Measurements from ENCODE around the gene JAZF1. TPM values are rescaled to one million over a fixed set of nuclear protein-coding genes. Genes with fewer than 3 reads are reported as not detected.

Gene JAZF1
- total and polyA plus RNA-seq, 9 of the 15 experiments (the other 6 are each of a cell fraction or from before 2014, with no cell fraction given), result 0.04 to 0.64 (median 0.11) TPM; not detected in 3

- TF ChIP-seq RBFOX2 (IDR thresholded peaks at IDR 0.05; ENCODE audit: low read depth, low read length) (no peak), ELF4 (CRISPR knock-in tag; IDR thresholded peaks at IDR 0.05) (no peak), GABPB1 (CRISPR knock-in tag; IDR thresholded peaks at IDR 0.05) (no peak), HNRNPL (IDR thresholded peaks at IDR 0.05; ENCODE audit: low read depth, low read length) (no peak), ZNF146 (CRISPR knock-in tag; IDR thresholded peaks at IDR 0.05; ENCODE audit: unreplicated experiment) (no peak), EP300 (IDR thresholded peaks at IDR 0.05; ENCODE audit: low read length) (no peak), SRSF3 (IDR thresholded peaks at IDR 0.05; ENCODE audit: insufficient read depth, low read length) (no peak), BCLAF1 (IDR thresholded peaks at IDR 0.05; ENCODE audit: borderline replicate concordance in 1 of 2, control insufficient read depth in 1 of 2, low read depth in 2 of 2, low read length in 1 of 2) (no peak), ZNF778 (CRISPR knock-in tag; IDR thresholded peaks at IDR 0.05) (no peak), DDX20 (tag; IDR thresholded peaks at IDR 0.05; ENCODE audit: low read depth) (no peak), ZNF175 (CRISPR knock-in tag; IDR thresholded peaks at IDR 0.05; ENCODE audit: low read depth) (0 out of 2 replicates have a peak, but pooled peaks have one; percentile 53), EP400 (IDR thresholded peaks at IDR 0.05) (no peak), ETV1 (tag; conservative IDR thresholded peaks at IDR 0.05; ENCODE audit: low read depth) (peak; percentile 64), ESRRA (IDR thresholded peaks at IDR 0.05; ENCODE audit: borderline replicate concordance, low read depth) (peak; percentile 86), JUN (IDR thresholded peaks at IDR 0.05; ENCODE audit: borderline replicate concordance, low read depth, low read length) (no peak), JUN (CRISPR knock-in tag; IDR thresholded peaks at IDR 0.05; ENCODE audit: borderline replicate concordance) (no peak), ZBTB34 (CRISPR knock-in tag; IDR thresholded peaks at IDR 0.05) (no peak), PML (IDR thresholded peaks at IDR 0.05; ENCODE audit: low read length) (no peak), GABPB2 (CRISPR knock-in tag; conservative IDR thresholded peaks at IDR 0.05) (no peak), ZNF696 (CRISPR knock-in tag; conservative IDR thresholded peaks at IDR 0.05) (no peak), POLR2B (IDR thresholded peaks at IDR 0.05; ENCODE audit: low read depth, partially characterized antibody) (no peak), ZBTB8A (IDR thresholded peaks at IDR 0.05; ENCODE audit: partially characterized antibody) (no peak), SIN3A (IDR thresholded peaks at IDR 0.05; ENCODE audit: borderline replicate concordance in 2 of 2, control insufficient read depth in 1 of 2, low read depth in 2 of 2, low read length in 2 of 2) (no peak)
These were observed 54.1 kb downstream of the JAZF1 start (continued) for GRCh38 chr7:28126410-28127041.

Measured in K562 (cell line).